HG03460 (cell line): ENCODE results near the gene SDK1.

Source experiments
- ATAC-seq: cut with Tn5 transposase; IDR thresholded peaks from one replicate; pipeline ENCODE4 v1.9.1; 2021; ENCODE audit not compliant: unreplicated experiment

The SDK1 gene

GRCh38 chr7:3517344-3517743 lies 216.3 kb downstream of the SDK1 start:
- ATAC-seq = no peak

- ATAC-seq = no peak
These were observed 217.5 kb downstream of the SDK1 start for GRCh38 chr7:3518546-3518945.

- ATAC-seq = no peak
These were observed 219.2 kb downstream of the SDK1 start for GRCh38 chr7:3520206-3520605.

GRCh38 chr7:3527496-3528124 lies 226.6 kb downstream of the SDK1 start:
- no peak for ATAC-seq

GRCh38 chr7:3533040-3533439 lies 232.0 kb downstream of the SDK1 start:
- ATAC-seq = no peak

- no peak for ATAC-seq
These were observed 236.3 kb downstream of the SDK1 start for GRCh38 chr7:3537210-3537875.

GRCh38 chr7:3538041-3538440 lies 237.0 kb downstream of the SDK1 start:
- no peak for ATAC-seq

GRCh38 chr7:3540456-3541220 lies 239.6 kb downstream of the SDK1 start:
- ATAC-seq = no peak

- no peak for ATAC-seq
These were observed 243.2 kb downstream of the SDK1 start for GRCh38 chr7:3544202-3544601.

- ATAC-seq = no peak
These were observed 247.8 kb downstream of the SDK1 start for GRCh38 chr7:3548815-3549214.

GRCh38 chr7:3549601-3550000 lies 248.5 kb downstream of the SDK1 start:
- ATAC-seq = no peak

GRCh38 chr7:3551536-3551935 lies 250.5 kb downstream of the SDK1 start:
- no peak for ATAC-seq

- ATAC-seq = no peak
These were observed 251.4 kb downstream of the SDK1 start for GRCh38 chr7:3552499-3552898.

- no peak for ATAC-seq
These were observed 257.3 kb downstream of the SDK1 start for GRCh38 chr7:3558400-3558799.

- no peak for ATAC-seq
These were observed 258.2 kb downstream of the SDK1 start for GRCh38 chr7:3559278-3559677.

GRCh38 chr7:3560495-3560894 lies 259.4 kb downstream of the SDK1 start:
- ATAC-seq = no peak

GRCh38 chr7:3561932-3562331 lies 260.9 kb downstream of the SDK1 start:
- ATAC-seq = no peak

GRCh38 chr7:3564231-3564630 lies 263.2 kb downstream of the SDK1 start:
- no peak for ATAC-seq

GRCh38 chr7:3568516-3568915 lies 267.5 kb downstream of the SDK1 start:
- no peak for ATAC-seq

GRCh38 chr7:3569643-3570042 lies 268.6 kb downstream of the SDK1 start:
- no peak for ATAC-seq

GRCh38 chr7:3573151-3573550 lies 272.1 kb downstream of the SDK1 start:
- no peak for ATAC-seq

GRCh38 chr7:3574386-3574785 lies 273.3 kb downstream of the SDK1 start:
- no peak for ATAC-seq
